GM12873 (cell line): Measurements from ENCODE around the gene OR8K3.

ENCODE experiments used
- TF ChIP-seq, protein P1 (sequence below): IDR thresholded peaks from 2 replicates; pipeline ENCODE4 v1.5.1; 2012; ENCODE audit warnings: low read depth, mild to moderate bottlenecking, moderate library complexity, low read length, control low read depth; ENCODE audit not compliant: insufficient read depth; ENCODE audit errors: missing control alignments

Gene OR8K3

DNA sequence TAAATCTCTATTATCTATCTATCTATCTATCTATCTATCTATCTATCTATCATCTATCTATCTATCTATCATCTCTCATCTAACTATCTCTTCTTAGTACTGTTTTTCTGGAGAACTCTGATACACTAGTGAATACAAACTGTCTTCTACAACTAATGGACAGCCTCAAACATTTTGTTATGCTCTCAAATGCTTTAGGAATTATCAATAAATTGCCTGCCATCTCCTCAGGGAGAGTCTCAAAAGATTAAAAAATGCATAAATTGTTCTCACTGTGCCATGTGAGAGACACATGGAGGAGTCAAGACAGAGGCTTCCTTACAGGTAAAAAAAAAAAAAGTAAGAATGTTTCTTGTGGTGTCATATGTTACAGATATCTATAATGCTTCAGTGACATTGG lies at the start of gene OR8K3:
Gene OR8K3 (plus strand): TSS at position 301 of the 400 bp plus-strand sequence. CDS start 3,163 bp downstream, outside the sequence.
- TF ChIP-seq, protein P1, sequence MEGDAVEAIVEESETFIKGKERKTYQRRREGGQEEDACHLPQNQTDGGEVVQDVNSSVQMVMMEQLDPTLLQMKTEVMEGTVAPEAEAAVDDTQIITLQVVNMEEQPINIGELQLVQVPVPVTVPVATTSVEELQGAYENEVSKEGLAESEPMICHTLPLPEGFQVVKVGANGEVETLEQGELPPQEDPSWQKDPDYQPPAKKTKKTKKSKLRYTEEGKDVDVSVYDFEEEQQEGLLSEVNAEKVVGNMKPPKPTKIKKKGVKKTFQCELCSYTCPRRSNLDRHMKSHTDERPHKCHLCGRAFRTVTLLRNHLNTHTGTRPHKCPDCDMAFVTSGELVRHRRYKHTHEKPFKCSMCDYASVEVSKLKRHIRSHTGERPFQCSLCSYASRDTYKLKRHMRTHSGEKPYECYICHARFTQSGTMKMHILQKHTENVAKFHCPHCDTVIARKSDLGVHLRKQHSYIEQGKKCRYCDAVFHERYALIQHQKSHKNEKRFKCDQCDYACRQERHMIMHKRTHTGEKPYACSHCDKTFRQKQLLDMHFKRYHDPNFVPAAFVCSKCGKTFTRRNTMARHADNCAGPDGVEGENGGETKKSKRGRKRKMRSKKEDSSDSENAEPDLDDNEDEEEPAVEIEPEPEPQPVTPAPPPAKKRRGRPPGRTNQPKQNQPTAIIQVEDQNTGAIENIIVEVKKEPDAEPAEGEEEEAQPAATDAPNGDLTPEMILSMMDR: no peak

DNA sequence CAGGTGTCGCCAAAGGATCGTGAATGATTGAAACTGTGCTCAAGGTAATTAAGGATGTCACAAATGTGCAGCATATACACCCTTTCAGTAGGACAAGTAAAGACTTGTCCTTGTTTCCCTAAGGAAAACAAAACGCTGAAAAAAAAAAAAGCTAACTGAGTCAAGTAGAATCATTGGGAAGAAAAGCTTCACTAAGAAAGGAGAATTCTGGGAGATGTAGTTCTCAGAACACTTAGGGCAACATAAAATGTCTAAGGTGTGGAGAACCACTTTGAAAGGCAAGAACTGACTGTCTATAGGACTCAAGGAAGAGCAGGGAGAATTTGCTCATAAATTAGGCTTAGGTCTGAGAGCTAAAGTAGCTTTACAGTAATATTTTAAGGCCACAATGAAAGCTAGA lies 43.9 kb upstream of the OR8K3 start:
- TF ChIP-seq, protein P1: no peak

DNA sequence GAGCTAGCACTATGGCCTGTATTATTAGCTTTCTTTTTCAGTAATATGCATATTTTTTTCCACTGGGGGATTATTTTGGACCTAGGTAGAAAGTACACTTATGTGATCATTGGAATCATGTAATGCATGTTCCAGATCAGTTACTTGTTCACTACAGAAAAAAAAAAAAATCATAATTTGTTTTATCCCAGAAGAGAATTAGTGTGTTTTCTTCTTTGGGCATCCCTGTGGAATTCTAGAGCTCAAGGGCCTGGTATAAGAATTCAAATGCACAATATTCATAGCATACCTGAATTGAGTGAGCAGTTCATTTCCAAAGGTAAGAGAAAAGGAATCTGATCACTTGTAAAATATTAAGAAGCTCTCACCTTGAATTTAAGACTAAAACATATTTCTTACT lies 41.1 kb upstream of the OR8K3 start, which contains the start of gene OR5T1:
Gene OR5T1 (plus strand): TSS at position 301 of the 400 bp plus-strand sequence. CDS start 1,485 bp downstream, outside the sequence.
- TF ChIP-seq, protein P1: no peak

DNA sequence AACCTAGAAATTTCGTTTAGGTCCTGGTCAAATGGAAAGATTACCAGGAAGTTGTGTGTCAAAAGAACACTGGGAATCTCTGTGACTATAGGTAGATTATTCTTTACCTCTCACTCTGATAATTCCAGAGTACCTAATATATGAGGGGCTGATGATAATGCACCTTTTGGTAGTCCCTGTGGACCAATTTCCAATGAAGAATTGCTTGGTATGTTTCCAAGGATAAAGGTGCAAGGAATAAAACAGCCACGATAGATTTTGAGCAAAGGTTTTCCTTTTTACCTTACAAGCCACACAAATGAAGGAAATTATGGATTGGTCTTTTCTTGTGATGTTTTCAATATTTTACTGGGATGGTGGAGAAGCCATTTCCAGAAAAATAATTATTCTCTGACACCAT lies 22.8 kb upstream of the OR8K3 start, which contains the start of gene OR8H1:
Gene OR8H1 (minus strand): TSS at position 101 of the 400 bp plus-strand sequence. CDS start 1,192 bp downstream, outside the sequence.
- TF ChIP-seq, protein P1: no peak

DNA sequence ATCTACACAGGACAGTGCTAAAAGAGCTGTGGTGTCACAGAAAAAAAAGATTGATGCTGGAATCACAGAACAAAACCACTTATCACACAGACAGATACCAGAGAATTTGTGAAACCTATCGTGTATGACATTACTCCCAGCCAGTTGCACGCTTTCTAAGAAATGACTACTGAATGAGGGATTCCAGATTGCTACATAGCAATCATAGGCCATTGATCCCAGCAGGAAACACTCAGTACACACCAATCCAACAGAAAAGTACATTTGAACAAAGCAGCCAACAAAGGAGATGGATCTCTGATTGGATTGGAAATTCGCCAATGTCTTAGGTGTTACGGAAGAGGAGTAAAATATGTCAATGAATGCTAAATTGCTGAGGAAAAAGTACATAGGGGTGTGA lies 18.0 kb upstream of the OR8K3 start:
- TF ChIP-seq, protein P1: no peak

DNA sequence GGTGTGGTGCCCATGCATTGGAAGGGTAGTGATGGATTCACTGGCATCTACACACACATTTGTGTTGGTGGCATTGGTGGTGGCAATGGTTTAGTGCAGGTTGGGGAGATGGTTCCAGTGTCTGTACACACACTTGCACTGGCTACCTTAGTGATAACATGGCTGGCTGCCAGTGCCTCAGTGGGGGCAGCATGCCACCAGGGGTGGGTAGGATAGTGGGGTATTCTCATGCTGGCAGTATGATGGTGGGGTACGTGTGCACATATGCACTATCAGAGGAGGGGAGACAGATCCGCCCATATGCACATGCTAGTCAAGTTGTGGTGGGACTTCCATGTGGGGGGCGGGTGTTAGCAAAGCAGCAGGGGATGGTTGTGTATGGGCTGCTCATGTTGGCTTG lies 7.1 kb upstream of the OR8K3 start:
- TF ChIP-seq, protein P1: no peak

DNA sequence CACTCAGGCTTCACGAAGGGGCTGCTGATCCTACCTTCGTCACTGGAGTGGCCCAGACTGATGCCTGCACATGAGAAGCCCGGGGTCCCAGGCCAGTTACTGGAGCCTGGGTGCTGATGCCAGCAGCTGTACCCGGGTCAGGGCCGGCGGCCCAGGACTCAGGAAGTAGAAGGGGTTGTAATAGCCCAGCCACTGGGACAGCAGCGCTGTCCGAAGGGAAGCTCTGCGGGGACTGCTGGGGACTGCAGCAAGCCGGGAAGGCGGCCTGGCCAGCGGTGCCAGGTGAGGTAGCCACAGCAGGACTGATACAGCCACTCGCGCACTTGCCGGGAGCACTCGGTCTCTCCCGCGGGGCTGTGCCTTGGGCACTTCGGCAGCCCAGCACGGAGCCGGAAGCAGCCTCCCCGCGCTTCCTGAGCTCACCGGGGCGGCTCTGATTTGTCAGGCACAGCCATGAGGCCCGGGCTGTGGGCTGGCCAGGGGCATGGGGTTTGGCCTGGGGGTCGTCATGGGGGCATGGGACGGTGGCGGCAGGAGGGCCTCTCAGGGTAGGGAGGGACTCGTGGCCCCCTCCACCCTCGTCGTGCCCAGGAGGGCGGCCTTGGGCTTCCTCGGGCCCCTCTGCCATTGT lies 17.0 kb downstream of the OR8K3 start:
- TF ChIP-seq, protein P1: no peak
